ENCODE measurements around the gene GNA14.

Gene GNA14

DNA sequence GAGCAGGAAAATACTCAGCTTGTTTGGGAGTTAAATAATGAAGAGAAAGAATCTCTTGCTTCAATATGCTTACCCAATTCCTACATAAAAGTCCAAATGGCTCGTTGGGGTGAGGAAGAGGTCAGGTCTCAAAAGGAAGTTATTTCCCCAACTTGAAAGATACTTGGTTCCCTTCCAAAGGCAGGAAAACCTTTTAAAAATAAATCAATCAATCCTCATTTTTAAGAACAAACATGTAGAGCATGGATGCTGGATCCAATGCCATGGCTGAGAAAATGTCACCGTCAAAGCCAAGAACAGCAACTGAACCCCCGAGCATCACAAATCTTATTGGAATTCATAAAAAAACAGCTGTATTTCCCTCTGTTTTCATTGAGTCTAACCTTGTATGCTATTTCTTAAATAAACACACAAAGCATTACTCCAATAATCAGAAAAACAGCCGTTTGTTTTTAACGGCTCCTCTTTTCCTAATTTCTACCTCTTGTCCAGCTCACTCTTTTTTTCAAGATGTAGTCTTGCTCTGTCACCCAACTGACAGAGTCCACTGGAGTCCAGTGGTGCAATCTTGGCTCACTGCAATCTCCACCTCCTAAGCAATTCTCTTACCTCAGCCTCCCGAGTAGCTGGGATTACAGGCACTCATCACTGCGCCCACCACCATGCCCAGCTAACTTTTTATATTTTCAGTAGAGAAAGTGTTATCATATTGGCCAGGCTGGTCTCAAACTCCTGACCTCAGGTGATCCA lies 140.7 kb downstream of the GNA14 start:
- Histone ChIP-seq H3K36me3 (ENCODE audit: control insufficient read depth in 2 of 2, insufficient read depth in 1 of 2, low read length in 2 of 2) (no peaks in the 10 kb centered on the region), H3K27ac (ENCODE audit: extremely low read depth, low read depth, low read length) (no peak overlapping the region), H3K9me3 (ENCODE audit: control insufficient read depth, insufficient read depth, low read depth, low read length) (no peaks in the 10 kb centered on the region), H3K4me3 (ENCODE audit: low read depth, low read length) (no peak overlapping the region), H3K4me1 (ENCODE audit: control insufficient read depth, insufficient read depth, low read length) (no peaks in the 10 kb centered on the region)
- POLR2A ChIA-PET, result no interaction called here
- CTCF ChIA-PET, result interaction anchor here (0.5 to 0.6 kb wide), 2 partner anchors 92 to 608 kb away, joined by 3 read pairs; no protein-coding TSS in a partner anchor
- no peak for TF ChIP-seq OVOL3 (tag by site-specific recombination; IDR thresholded peaks at IDR 0.05)
- no peak for TF ChIP-seq SCRT1 (tag by site-specific recombination; IDR thresholded peaks at IDR 0.05; ENCODE audit: borderline replicate concordance)
- TF ChIP-seq BCL6B (tag by site-specific recombination; IDR thresholded peaks at IDR 0.05), result no peak

GRCh38 chr9:77505232-77505631 lies 142.9 kb downstream of the GNA14 start:
- no peak for TF ChIP-seq ZBTB7A (tag by site-specific recombination; IDR thresholded peaks at IDR 0.05; ENCODE audit: low read depth)
- TF ChIP-seq, protein P1, sequence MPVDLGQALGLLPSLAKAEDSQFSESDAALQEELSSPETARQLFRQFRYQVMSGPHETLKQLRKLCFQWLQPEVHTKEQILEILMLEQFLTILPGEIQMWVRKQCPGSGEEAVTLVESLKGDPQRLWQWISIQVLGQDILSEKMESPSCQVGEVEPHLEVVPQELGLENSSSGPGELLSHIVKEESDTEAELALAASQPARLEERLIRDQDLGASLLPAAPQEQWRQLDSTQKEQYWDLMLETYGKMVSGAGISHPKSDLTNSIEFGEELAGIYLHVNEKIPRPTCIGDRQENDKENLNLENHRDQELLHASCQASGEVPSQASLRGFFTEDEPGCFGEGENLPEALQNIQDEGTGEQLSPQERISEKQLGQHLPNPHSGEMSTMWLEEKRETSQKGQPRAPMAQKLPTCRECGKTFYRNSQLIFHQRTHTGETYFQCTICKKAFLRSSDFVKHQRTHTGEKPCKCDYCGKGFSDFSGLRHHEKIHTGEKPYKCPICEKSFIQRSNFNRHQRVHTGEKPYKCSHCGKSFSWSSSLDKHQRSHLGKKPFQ (tag by site-specific recombination; IDR thresholded peaks at IDR 0.05), result no peak
- TF ChIP-seq ZNF10 (tag by site-specific recombination; IDR thresholded peaks at IDR 0.05), result no peak
- TF ChIP-seq ZNF140 (tag by site-specific recombination; IDR thresholded peaks at IDR 0.05), result no peak
- TF ChIP-seq ZSCAN18 (tag by site-specific recombination; IDR thresholded peaks at IDR 0.05), result no peak
- TF ChIP-seq ZNF138 (tag by site-specific recombination; IDR thresholded peaks at IDR 0.05; ENCODE audit: borderline replicate concordance), result no peak
- no peak for TF ChIP-seq ZNF510 (tag by site-specific recombination; IDR thresholded peaks at IDR 0.05; ENCODE audit: insufficient replicate concordance)
- TF ChIP-seq, protein P2, sequence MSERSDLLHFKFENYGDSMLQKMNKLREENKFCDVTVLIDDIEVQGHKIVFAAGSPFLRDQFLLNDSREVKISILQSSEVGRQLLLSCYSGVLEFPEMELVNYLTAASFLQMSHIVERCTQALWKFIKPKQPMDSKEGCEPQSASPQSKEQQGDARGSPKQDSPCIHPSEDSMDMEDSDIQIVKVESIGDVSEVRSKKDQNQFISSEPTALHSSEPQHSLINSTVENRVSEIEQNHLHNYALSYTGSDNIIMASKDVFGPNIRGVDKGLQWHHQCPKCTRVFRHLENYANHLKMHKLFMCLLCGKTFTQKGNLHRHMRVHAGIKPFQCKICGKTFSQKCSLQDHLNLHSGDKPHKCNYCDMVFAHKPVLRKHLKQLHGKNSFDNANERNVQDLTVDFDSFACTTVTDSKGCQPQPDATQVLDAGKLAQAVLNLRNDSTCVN (tag by site-specific recombination; optimal IDR thresholded peaks at IDR 0.05), result no peak
- TF ChIP-seq ZNF37A (tag by site-specific recombination; IDR thresholded peaks at IDR 0.05), result no peak
- TF ChIP-seq ZNF311 (tag by site-specific recombination; IDR thresholded peaks at IDR 0.05; ENCODE audit: borderline replicate concordance), result no peak
- no peak for TF ChIP-seq ZNF404 (tag by site-specific recombination; IDR thresholded peaks at IDR 0.05)
- no peak for TF ChIP-seq ZBTB10 (tag by site-specific recombination; IDR thresholded peaks at IDR 0.05)
- no peak for TF ChIP-seq ZNF777 (tag by site-specific recombination; IDR thresholded peaks at IDR 0.05; ENCODE audit: borderline replicate concordance)
- no peak for TF ChIP-seq GLI4 (tag by site-specific recombination; IDR thresholded peaks at IDR 0.05)
- no peak for TF ChIP-seq ZNF366 (tag by site-specific recombination; conservative IDR thresholded peaks at IDR 0.05)
- no peak for TF ChIP-seq ZSCAN23 (tag by site-specific recombination; IDR thresholded peaks at IDR 0.05)
- TF ChIP-seq ZNF654 (tag by site-specific recombination; IDR thresholded peaks at IDR 0.05; ENCODE audit: low read depth), result no peak
- TF ChIP-seq ZNF132 (tag by site-specific recombination; IDR thresholded peaks at IDR 0.05; ENCODE audit: borderline replicate concordance), result no peak
- ChIA-PET POLR2A (no interaction called here), CTCF (no interaction called here)
- no peaks in the 10 kb centered on the region for H3K4me1 ChIP-seq (ENCODE audit: control insufficient read depth, insufficient read depth, low read length)
- H3K27ac ChIP-seq (ENCODE audit: extremely low read depth, low read depth, low read length), result no peak overlapping the region
- no peaks in the 10 kb centered on the region for H3K9me3 ChIP-seq (ENCODE audit: control insufficient read depth, insufficient read depth, low read depth, low read length)
- H3K36me3 ChIP-seq (ENCODE audit: control insufficient read depth in 2 of 2, insufficient read depth in 1 of 2, low read length in 2 of 2), result no peaks in the 10 kb centered on the region
- no peak overlapping the region for H3K4me3 ChIP-seq (ENCODE audit: low read depth, low read length)
